ENCODE measurements around the gene PRRG3.

Gene PRRG3

GRCh38 chrX:151708821-151709220, 13.6 kb downstream of the PRRG3 start:
- no peak for DNase-seq (ENCODE audit: low spot score)

DNA sequence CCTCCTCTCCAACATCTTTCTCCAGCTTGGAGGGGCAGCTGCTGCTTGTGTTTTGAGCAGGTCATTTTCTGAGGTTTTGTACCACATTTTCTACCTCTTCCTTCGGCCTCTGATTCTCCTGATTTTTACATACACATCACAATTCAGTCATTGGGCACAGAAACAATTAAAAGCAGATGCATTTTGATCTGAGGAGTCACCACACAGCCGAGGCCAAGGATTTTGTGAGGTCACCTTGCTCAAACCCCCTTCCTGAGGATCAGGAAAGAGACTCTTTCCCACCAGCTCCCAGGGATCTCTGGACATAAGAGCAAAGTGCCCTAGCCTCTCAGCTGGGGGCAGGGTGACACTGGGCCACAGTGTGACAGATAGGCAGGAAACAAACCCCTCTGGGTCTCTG, 15.2 kb downstream of the PRRG3 start:
- no peak for DNase-seq (ENCODE audit: low spot score)

- DNase-seq (ENCODE audit: low spot score), result no peak
These were observed 15.9 kb downstream of the PRRG3 start for GRCh38 chrX:151711154-151711553.

DNA sequence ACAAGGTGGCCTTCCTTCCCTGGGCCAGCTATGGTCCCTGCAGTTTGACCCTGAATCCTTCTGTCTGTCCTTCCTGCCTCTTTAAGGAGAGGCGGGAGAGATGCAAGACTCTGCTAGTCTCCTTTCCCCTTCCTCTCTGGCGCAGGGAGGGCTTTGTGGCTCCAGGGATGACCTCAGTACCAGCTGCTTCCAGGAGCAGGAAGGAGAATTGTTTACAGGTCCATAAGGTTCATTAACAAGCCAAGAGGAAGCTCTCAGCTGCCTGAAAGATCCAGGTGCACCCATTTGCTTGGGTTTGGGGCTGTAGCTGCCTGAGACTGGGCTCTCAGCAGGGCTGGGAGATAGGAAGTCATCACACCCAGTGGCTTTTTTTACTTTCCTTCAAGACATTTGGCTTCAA, 16.5 kb downstream of the PRRG3 start:
- DNase-seq (ENCODE audit: low spot score), result no peak

DNA sequence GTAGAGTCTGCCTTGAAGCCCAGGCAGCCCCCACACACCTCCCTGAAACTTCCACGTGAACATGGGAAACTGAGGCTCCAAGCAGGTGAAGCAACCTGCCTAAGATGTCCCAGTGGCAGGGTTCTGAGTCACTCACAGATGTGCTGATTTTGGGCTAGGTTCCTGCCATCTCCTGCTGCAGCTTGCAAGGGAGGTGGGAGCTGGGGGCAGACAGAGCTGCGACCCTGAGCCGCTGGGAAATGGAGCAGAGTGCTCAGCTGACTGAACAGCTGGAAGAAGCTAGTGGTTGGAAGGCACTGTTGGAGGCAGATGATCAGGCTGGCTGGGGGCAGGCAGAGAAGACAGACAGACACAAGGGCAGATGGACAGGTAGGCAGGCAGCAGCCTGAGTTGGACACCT, 17.0 kb downstream of the PRRG3 start:
- no peak for DNase-seq (ENCODE audit: low spot score)

- peak; percentile 53 for DNase-seq (ENCODE audit: low spot score)
These were observed 18.6 kb downstream of the PRRG3 start for GRCh38 chrX:151713849-151714248.

DNA sequence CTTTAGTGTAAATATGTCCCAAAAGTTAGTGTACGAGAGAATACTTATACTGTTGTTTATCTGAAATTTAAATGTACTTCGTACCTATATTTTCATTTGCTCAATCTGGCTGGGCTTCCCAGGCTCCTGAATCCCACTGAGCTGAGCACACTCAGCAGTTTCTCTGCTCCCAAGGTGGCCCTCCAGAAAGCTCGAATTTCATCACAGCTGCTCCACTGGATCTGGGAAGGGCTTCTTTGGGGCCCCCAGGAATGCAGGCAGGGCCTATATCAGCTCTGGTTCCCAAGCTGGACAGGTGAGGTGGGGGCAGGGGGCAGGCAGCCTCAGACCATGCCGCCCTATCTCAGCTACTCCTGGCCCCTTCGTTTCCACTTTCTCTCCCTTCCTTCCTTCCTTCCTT, 19.1 kb downstream of the PRRG3 start:
- no peak for DNase-seq (ENCODE audit: low spot score)

DNA sequence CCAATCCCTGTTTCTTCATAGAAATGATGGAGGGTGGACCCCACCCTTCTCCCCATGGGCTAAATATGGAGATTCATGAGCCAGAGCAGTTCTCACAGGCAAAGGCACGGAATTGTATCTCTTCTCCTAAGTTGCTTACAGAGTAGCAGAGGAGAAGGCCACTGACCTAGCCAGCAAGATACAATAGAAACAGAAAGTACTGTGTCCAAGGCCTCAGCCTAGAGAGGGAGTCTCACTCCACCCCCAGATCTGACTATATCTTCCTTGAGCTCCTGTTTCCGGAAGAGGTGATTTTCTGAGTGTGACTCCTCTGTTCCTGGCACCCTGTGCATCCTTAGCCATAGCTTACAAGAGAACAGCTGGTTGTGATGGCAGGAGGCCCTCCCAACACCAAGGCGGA, 20.5 kb downstream of the PRRG3 start, which contains the start of gene FATE1:
Gene FATE1 (plus strand): TSS at position 284 of the 400 bp plus-strand sequence. CDS start 85 bp downstream, at position 369.
- DNase-seq (ENCODE audit: low spot score), result no peak

- DNase-seq (ENCODE audit: low spot score), result peak; percentile 63
These were observed 27.1 kb downstream of the PRRG3 start for GRCh38 chrX:151722241-151722846.

DNA sequence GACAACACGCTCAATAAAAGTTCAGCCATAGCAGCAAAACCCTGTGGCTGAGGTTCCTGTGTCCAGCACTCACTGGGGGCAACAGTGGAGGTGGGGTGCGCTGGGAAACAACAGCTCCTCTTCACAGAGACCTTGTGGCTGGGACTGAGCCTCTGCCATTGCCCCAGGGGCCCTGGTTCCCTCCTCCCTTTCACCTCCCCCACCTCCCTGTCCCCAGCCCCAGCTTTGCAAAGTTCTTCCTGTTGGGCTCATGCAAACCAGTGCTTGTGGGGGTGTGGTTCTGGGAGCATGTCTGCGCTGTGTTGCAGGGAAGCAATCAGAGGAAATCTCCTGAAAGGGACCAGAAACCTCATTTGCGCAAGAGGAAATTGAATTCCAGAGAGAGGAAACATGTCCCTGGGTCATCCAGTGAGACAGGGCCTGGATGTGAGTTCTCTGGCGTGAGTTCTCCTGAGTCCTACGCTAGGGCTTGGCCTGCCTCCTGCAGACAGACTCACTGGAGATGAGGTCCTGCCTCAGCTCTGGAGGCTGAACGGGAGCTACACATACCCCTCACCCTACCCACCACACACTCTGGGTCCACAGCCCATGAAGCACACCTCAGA, 28.0 kb downstream of the PRRG3 start:
- no peak for DNase-seq (ENCODE audit: low spot score)

DNA sequence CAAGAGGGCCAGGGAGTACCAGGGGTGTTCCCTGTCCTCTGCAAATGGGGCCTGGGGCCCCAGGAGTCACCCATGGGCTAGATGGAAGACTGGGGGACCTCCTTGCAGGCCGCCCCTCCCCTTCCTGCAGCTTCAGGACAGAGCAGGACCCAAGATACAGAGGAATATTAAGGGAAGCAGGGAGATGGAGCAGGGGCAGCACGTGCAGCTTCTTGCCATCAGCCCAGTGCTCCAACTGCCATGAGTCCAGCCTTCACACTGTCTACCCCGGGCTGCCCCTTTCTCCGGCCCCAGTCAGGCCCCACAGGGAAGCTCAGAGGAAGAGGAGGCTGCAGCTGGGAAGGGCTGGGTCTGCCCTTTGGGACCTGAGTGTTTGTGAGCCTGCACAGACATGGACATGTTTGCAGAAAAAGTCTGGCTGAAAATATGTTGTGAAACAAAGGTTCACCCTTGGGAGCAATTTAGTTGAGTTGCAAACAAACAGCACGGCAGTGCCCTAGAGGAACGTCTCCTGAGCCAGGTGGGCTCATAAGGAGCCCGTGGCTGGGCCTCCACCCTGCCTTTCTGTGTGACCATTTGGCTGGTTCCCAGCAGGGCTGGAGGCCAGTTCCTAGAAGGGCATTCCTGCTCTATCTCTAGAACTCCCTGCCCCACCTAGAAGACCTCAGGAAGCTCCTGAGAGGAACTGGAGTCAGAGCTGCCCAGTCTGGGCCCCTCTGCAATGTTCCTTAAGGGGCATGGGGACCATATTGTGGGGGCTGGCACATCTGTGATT, 29.5 kb downstream of the PRRG3 start:
- no peak for DNase-seq (ENCODE audit: low spot score)

DNA sequence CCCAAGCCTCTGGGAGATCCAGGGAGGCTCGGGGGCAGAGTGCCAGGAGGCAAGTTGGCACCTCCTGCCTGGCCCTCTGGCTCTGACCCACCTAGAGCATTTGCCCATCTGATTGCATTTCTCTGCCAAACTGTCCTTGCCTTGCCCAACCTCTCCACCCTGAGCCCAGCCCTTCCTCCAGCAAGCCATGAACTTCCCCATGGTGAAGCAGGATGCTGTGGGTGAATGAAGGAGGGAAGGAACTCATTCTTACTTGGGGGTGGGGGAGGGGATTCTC, 30.0 kb downstream of the PRRG3 start:
- DNase-seq (ENCODE audit: low spot score), result no peak

- no peak for DNase-seq (ENCODE audit: low spot score)
These were observed 31.5 kb downstream of the PRRG3 start for GRCh38 chrX:151726751-151727150.

DNA sequence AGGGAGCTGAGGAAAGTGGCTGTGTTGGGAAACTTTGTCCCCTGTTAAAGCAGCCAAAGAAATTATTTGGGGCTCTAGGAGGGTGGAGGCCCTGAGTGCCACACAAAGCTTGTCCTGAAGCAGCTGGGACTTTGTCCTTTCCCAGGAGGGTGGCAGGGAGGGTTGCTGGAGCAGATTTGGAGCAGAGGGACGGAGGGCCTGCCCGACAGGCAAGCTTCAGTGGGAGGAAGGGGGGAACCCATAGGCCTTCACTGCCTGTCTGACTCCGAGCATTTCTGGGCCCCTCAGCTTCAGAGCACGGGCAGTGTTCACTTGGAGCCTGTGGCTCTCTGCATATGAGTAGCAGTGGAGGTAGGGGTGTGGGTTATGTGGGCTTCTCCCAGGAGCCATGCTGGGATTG, 32.1 kb downstream of the PRRG3 start:
- DNase-seq (ENCODE audit: low spot score), result no peak

GRCh38 chrX:151729056-151729725, 33.9 kb downstream of the PRRG3 start:
- DNase-seq (ENCODE audit: low spot score), result no peak

DNA sequence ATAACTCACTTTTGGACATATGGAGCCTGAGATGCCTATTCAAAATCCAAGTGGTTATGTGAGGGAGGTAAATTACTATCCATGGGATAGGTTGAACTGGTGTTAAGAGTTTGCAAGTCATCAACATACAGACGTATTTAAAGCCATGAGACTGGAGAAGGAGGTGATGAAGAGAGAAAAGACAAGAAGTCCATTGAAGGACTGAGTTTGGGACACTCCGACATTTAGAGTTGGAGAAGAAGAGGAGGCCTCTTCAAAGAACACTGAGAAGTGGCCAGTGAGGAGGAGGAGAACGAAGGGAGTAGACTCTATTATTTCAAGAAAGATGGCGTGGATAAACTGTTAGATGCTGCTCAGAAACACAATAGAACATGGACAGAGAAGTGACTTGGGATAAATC, 39.2 kb downstream of the PRRG3 start, which contains the start of gene CNGA2:
Gene CNGA2 (plus strand): TSS at position 301 of the 400 bp plus-strand sequence. CDS start 3,738 bp downstream, outside the sequence.
- DNase-seq (ENCODE audit: low spot score), result no peak

DNA sequence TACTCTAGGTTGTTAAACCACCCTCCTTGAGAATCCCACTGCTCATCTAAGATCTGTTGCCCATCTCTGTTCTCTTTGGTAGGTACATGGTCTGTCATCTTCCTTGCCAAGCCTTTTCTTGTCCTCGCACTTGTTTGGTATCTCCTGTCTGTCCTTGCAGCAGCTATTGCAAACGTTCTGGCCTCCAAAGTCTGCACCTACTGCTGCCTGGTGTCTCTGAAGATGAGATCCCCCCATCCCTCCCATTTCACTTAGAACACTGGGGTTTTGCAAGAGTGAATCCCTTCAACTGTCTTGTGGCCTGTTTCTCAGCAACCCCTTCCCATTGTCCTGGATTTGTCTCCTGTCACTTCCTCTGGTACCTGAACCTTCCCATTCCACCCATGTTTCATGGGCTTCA, 40.0 kb downstream of the PRRG3 start:
- no peak for DNase-seq (ENCODE audit: low spot score)

DNA sequence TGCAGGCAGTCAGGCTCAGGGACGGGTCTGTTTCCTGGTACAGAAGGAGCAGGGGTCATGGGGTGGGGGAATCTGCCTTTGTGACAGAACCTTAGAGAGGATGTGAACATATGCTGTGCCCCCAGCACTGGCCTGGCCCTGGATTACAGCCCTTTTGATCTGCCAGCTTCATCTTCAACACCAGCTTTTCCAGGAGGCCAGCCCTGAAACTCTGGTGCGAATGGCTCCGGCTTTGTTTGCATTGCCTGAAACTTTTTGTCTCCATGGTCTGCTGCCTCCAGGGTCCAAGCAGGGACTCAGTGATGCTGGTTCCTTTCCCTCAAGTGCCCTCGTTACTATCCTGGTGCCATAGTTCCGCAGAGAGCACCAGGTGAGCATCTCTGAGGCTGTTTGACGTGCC, 41.4 kb downstream of the PRRG3 start:
- no peak for DNase-seq (ENCODE audit: low spot score)

DNA sequence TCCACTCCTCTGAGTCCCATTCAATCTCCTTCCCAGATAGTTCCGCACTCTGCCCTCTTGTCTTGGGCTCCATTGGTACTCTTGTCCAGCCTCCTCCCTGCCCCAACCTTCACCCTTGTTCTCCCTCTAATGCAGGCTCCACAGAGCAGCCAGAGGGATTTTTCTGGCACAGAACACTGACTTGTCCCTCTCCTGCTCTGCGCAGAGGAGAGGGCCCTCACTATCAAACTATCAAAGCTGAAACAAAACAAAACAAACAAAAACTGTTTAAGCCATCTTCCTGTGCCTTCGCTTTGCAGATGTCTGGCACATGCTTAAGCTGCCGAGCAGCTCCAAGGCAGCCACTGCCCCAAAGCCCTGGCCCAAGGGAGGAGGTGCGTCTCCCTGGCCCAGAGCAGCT, 42.2 kb downstream of the PRRG3 start:
- no peak for DNase-seq (ENCODE audit: low spot score)

GRCh38 chrX:151738751-151739150, 43.5 kb downstream of the PRRG3 start:
- DNase-seq (ENCODE audit: low spot score), result no peak

- DNase-seq (ENCODE audit: low spot score), result no peak
These were observed 46.3 kb downstream of the PRRG3 start for GRCh38 chrX:151741606-151742005.

DNA sequence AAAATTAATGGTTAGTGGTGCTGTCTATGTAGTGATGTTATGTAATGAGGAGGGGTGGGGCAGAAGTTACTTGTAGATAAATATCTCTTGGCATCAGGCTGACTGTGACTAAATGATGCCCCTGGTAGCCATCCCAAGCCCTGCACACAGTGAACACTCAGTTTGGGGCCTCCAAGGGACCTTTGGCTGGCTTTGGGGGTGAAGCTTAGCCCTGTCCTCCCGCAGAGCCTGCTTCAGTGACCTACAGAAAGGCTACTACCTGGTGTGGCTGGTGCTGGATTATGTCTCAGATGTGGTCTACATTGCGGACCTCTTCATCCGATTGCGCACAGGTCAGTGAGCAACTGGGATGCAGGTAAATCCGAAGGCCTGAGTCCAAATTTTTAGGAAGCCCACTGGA, 47.1 kb downstream of the PRRG3 start:
- no peak for DNase-seq (ENCODE audit: low spot score)
